ENCODE data around the gene U2SURP. TPM values are rescaled to one million over a fixed set of nuclear protein-coding genes. Genes with fewer than 3 reads are reported as not detected.

Gene U2SURP
- total and polyA plus RNA-seq, 7 experiments from 2014 or later, result 99.9 to 172 (median 142) TPM

- Histone ChIP-seq H3K27me3 (ENCODE audit: control insufficient read depth in 2 of 2, insufficient read depth in 2 of 2, low read length in 2 of 2) (no peaks in the 10 kb centered on the region), H3K36me3 (ENCODE audit: control insufficient read depth in 2 of 3, insufficient read depth in 3 of 3, low read length in 3 of 3) (peaks cover 0 to 6% (median 0%) of the 10 kb centered on the region in 3 experiments), H3K4me3 (ENCODE audit: low read length) (peak overlapping the region; percentile 96), H3K27ac (ENCODE audit: low read depth, low read length) (peak overlapping the region; percentile 95), H3K9me3 (ENCODE audit: control insufficient read depth in 2 of 3, low read length in 3 of 3) (no peaks in the 10 kb centered on the region), H3K4me1 (ENCODE audit: control insufficient read depth in 2 of 2, insufficient read depth in 2 of 2, low read length in 2 of 2) (peaks cover 13 to 20% of the 10 kb centered on the region in 2 donors)
- peak overlapping the region; percentile 91 to 100 (median 98) for H3K4me3 Mint-ChIP-seq
- ATAC-seq (no peak), DNase-seq (peak in 4 of 9 donors; percentile 7 to 19 (median 8))
- H3K36me3 Mint-ChIP-seq, result peaks cover 0 to 10% (median 0%) of the 10 kb centered on the region in 5 donors
- H3K9me3 Mint-ChIP-seq, result no peaks in the 10 kb centered on the region
- CTCF ChIA-PET, result interaction anchor here (0.7 to 1.1 kb wide), 3 partner anchors 272 to 963 kb away, joined by 3 to 4 read pairs (median 3); no protein-coding TSS in a partner anchor
- POLR2A ChIA-PET, result interaction anchor here (0.7 to 2.8 kb wide), 13 partner anchors 8 to 974 kb away, joined by 3 to 36 read pairs (median 6); partner anchors contain the start of genes ATR, CHST2, DIPK2A and PLS1
- intact Hi-C loops (cut with micrococcal nuclease), result loop anchor here (1.0 to 5.0 kb wide), 6 partner anchors 9 to 1125 kb away; partner anchors contain the start of genes ATP1B3 (in 1 of the 2) and TFDP2 (in 1 of the 2)
- peak overlapping the region; percentile 96 to 100 (median 99) for H3K27ac Mint-ChIP-seq
- H3K4me1 Mint-ChIP-seq, result peaks cover 37 to 69% (median 59%) of the 10 kb centered on the region in 7 donors
- H3K27me3 Mint-ChIP-seq, result peaks cover 0 to 5% (median 0%) of the 10 kb centered on the region in 5 donors
Measured at GRCh38 chr3:143002083-143002712, 828 bp downstream of the U2SURP start.

DNA sequence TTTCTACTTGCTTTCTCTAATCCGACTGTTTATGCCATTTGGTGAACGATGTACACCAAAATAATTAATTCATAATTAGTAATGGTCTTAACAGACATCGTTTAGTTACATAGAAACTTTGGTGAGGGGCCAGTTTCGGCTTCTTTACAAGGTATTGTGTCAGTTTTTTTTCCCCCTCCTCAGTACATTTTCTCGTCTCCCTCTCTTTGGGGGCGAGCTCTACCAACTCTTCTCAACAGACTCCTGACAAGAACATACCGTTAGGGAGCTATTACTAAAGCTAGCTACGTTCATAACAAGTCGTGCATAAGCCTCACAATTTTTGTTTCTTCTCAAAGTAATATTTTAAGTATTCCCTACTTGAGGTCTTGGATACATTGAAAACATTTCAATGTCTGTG, 1.4 kb downstream of the U2SURP start:
- Mint-ChIP-seq H3K4me3 (peak overlapping the region; percentile 91 to 100 (median 98)), H3K27ac (peak overlapping the region; percentile 90 to 100 (median 98)), H3K4me1 (peaks cover 41 to 75% (median 65%) of the 10 kb centered on the region in 7 donors), H3K27me3 (peaks cover 0 to 5% (median 0%) of the 10 kb centered on the region in 5 donors), H3K9me3 (no peaks in the 10 kb centered on the region), H3K36me3 (peaks cover 0 to 10% (median 0%) of the 10 kb centered on the region in 5 donors)
- Histone ChIP-seq H3K9me3 (ENCODE audit: control insufficient read depth in 2 of 3, low read length in 3 of 3) (no peaks in the 10 kb centered on the region), H3K36me3 (ENCODE audit: control insufficient read depth in 2 of 3, insufficient read depth in 3 of 3, low read length in 3 of 3) (peaks cover 0 to 6% (median 0%) of the 10 kb centered on the region in 3 experiments), H3K4me1 (ENCODE audit: control insufficient read depth in 2 of 2, insufficient read depth in 2 of 2, low read length in 2 of 2) (peaks cover 16 to 20% of the 10 kb centered on the region in 2 donors), H3K27me3 (ENCODE audit: control insufficient read depth in 2 of 2, insufficient read depth in 2 of 2, low read length in 2 of 2) (no peaks in the 10 kb centered on the region), H3K27ac (ENCODE audit: low read depth, low read length) (peak overlapping the region; percentile 95), H3K4me3 (ENCODE audit: low read length) (peak overlapping the region; percentile 96)
- CTCF ChIA-PET, result interaction anchor here (1.1 kb wide), 1 partner anchor 750 kb away, joined by 4 read pairs; no protein-coding TSS in a partner anchor
- no peak for DNase-seq
- ATAC-seq, result no peak
- POLR2A ChIA-PET, result interaction anchor here (0.7 to 2.8 kb wide), 7 partner anchors 9 to 970 kb away, joined by 3 to 36 read pairs (median 7); partner anchors contain the start of genes ATR, DIPK2A, PLS1 and XRN1
- intact Hi-C loops (cut with micrococcal nuclease), result loop anchor here (1.0 to 5.0 kb wide), 6 partner anchors 9 to 1125 kb away; partner anchors contain the start of genes ATP1B3 (in 1 of the 2) and TFDP2 (in 1 of the 2)

DNA sequence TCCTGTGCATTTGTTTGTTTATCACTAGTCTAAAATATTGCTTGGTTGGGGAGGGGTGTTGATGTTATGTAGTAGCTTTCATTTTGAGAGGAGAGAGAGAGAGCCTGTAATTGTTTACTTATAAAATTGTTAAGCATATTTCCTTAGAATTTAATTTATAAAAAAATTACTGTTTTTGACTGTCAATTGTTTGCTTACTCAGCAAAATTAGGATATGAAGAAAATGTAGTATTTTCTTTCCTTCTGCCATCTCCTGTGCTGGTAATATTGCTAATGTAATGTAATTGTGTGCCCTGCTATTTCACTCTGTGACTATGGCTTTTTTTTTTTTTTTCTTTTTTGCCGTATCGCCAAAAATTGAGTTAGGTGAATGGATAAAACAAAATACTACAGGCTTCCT, 3.5 kb downstream of the U2SURP start:
- no peaks in the 10 kb centered on the region for H3K9me3 ChIP-seq (ENCODE audit: control insufficient read depth in 2 of 3, low read length in 3 of 3)
- H3K9me3 Mint-ChIP-seq, result no peaks in the 10 kb centered on the region
- H3K36me3 Mint-ChIP-seq, result peaks cover 0 to 9% (median 0%) of the 10 kb centered on the region in 5 donors
- H3K27ac Mint-ChIP-seq, result no peak overlapping the region
- intact Hi-C loops (cut with micrococcal nuclease), result loop anchor here (1.0 to 5.0 kb wide), 6 partner anchors 8 to 1128 kb away; partner anchors contain the start of genes ATP1B3 (in 1 of the 2) and TFDP2 (in 1 of the 2)
- H3K4me1 Mint-ChIP-seq, result peaks cover 55 to 90% (median 78%) of the 10 kb centered on the region in 7 donors
- peaks cover 0 to 6% (median 0%) of the 10 kb centered on the region in 3 experiments for H3K36me3 ChIP-seq (ENCODE audit: control insufficient read depth in 2 of 3, insufficient read depth in 3 of 3, low read length in 3 of 3)
- no peaks in the 10 kb centered on the region for H3K27me3 Mint-ChIP-seq
- no peaks in the 10 kb centered on the region for H3K27me3 ChIP-seq (ENCODE audit: control insufficient read depth in 2 of 2, insufficient read depth in 2 of 2, low read length in 2 of 2)
- DNase-seq (no peak), ATAC-seq (no peak)
- ChIA-PET POLR2A (interaction anchor here (0.7 kb wide), 1 partner anchor 546 kb away, joined by 3 read pairs; no protein-coding TSS in a partner anchor), CTCF (no interaction called here)
- peak overlapping the region in 9 of 10 donors; percentile 2 to 56 (median 41) for H3K4me3 Mint-ChIP-seq
- no peak overlapping the region for H3K4me3 ChIP-seq (ENCODE audit: low read length)
- peaks cover 20 to 22% of the 10 kb centered on the region in 2 donors for H3K4me1 ChIP-seq (ENCODE audit: control insufficient read depth in 2 of 2, insufficient read depth in 2 of 2, low read length in 2 of 2)
- H3K27ac ChIP-seq (ENCODE audit: low read depth, low read length), result no peak overlapping the region

GRCh38 chr3:143010024-143010423, 8.7 kb downstream of the U2SURP start:
- H3K4me1 Mint-ChIP-seq, result peaks cover 44 to 85% (median 79%) of the 10 kb centered on the region in 7 donors
- Histone ChIP-seq H3K9me3 (ENCODE audit: control insufficient read depth in 2 of 3, low read length in 3 of 3) (no peaks in the 10 kb centered on the region), H3K4me1 (ENCODE audit: control insufficient read depth in 2 of 2, insufficient read depth in 2 of 2, low read length in 2 of 2) (peaks cover 3 to 9% of the 10 kb centered on the region in 2 donors), H3K27me3 (ENCODE audit: control insufficient read depth in 2 of 2, insufficient read depth in 2 of 2, low read length in 2 of 2) (no peaks in the 10 kb centered on the region), H3K27ac (ENCODE audit: low read depth, low read length) (no peak overlapping the region), H3K36me3 (ENCODE audit: control insufficient read depth in 2 of 3, insufficient read depth in 3 of 3, low read length in 3 of 3) (peaks cover 4 to 16% (median 5%) of the 10 kb centered on the region in 3 experiments), H3K4me3 (ENCODE audit: low read length) (no peak overlapping the region)
- intact Hi-C loops (cut with micrococcal nuclease), result loop anchor here in 1 of 2 donors (2.0 kb wide), 1 partner anchor 17 kb away; no protein-coding TSS in a partner anchor
- H3K27ac Mint-ChIP-seq, result no peak overlapping the region
- ChIA-PET CTCF (no interaction called here), POLR2A (interaction anchor here (1.3 kb wide), 1 partner anchor 8 kb away, joined by 5 read pairs; the partner anchor contains the start of gene U2SURP)
- peak overlapping the region in 4 of 10 donors; percentile 1 to 69 (median 16) for H3K4me3 Mint-ChIP-seq
- H3K27me3 Mint-ChIP-seq, result no peaks in the 10 kb centered on the region
- no peaks in the 10 kb centered on the region for H3K9me3 Mint-ChIP-seq
- ATAC-seq (no peak), DNase-seq (no peak)
- H3K36me3 Mint-ChIP-seq, result peaks cover 0 to 13% (median 7%) of the 10 kb centered on the region in 5 donors

- peak overlapping the region in 2 of 9 donors; percentile 3 to 78 for H3K27ac Mint-ChIP-seq
- ATAC-seq, result no peak
- no peaks in the 10 kb centered on the region for H3K9me3 Mint-ChIP-seq
- Histone ChIP-seq H3K27me3 (ENCODE audit: control insufficient read depth in 2 of 2, insufficient read depth in 2 of 2, low read length in 2 of 2) (no peaks in the 10 kb centered on the region), H3K36me3 (ENCODE audit: control insufficient read depth in 2 of 3, insufficient read depth in 3 of 3, low read length in 3 of 3) (peaks cover 5 to 16% (median 5%) of the 10 kb centered on the region in 3 experiments), H3K9me3 (ENCODE audit: control insufficient read depth in 2 of 3, low read length in 3 of 3) (no peaks in the 10 kb centered on the region), H3K4me1 (ENCODE audit: control insufficient read depth in 2 of 2, insufficient read depth in 2 of 2, low read length in 2 of 2) (peaks cover 0 to 9% of the 10 kb centered on the region in 2 donors), H3K4me3 (ENCODE audit: low read length) (no peak overlapping the region), H3K27ac (ENCODE audit: low read depth, low read length) (no peak overlapping the region)
- ChIA-PET CTCF (no interaction called here), POLR2A (interaction anchor here (2.3 kb wide), 1 partner anchor 10 kb away, joined by 8 read pairs; the partner anchor contains the start of gene U2SURP)
- DNase-seq, result no peak
- no peaks in the 10 kb centered on the region for H3K27me3 Mint-ChIP-seq
- H3K4me1 Mint-ChIP-seq, result peaks cover 34 to 71% (median 62%) of the 10 kb centered on the region in 7 donors
- H3K4me3 Mint-ChIP-seq, result peak overlapping the region in 1 of 10 donors; percentile 52
- peaks cover 0 to 13% (median 9%) of the 10 kb centered on the region in 5 donors for H3K36me3 Mint-ChIP-seq
- intact Hi-C loops (cut with micrococcal nuclease), result loop anchor here in 1 of 2 donors (1.0 to 2.0 kb wide), 2 partner anchors 9 to 15 kb away; no protein-coding TSS in a partner anchor
Measured at GRCh38 chr3:143011705-143012104, 10.3 kb downstream of the U2SURP start.

GRCh38 chr3:143014921-143015320, 13.6 kb downstream of the U2SURP start:
- ChIA-PET CTCF (no interaction called here), POLR2A (no interaction called here)
- no peak for DNase-seq
- no peaks in the 10 kb centered on the region for H3K27me3 Mint-ChIP-seq
- no peak for ATAC-seq
- Histone ChIP-seq H3K9me3 (ENCODE audit: control insufficient read depth in 2 of 3, low read length in 3 of 3) (no peaks in the 10 kb centered on the region), H3K4me1 (ENCODE audit: control insufficient read depth in 2 of 2, insufficient read depth in 2 of 2, low read length in 2 of 2) (no peaks in the 10 kb centered on the region), H3K36me3 (ENCODE audit: control insufficient read depth in 2 of 3, insufficient read depth in 3 of 3, low read length in 3 of 3) (peaks cover 9 to 40% (median 13%) of the 10 kb centered on the region in 3 experiments), H3K27ac (ENCODE audit: low read depth, low read length) (no peak overlapping the region), H3K4me3 (ENCODE audit: low read length) (no peak overlapping the region), H3K27me3 (ENCODE audit: control insufficient read depth in 2 of 2, insufficient read depth in 2 of 2, low read length in 2 of 2) (no peaks in the 10 kb centered on the region)
- intact Hi-C loops (cut with micrococcal nuclease), result no loop called here
- no peak overlapping the region for H3K4me3 Mint-ChIP-seq
- no peaks in the 10 kb centered on the region for H3K9me3 Mint-ChIP-seq
- H3K36me3 Mint-ChIP-seq, result peaks cover 0 to 35% (median 27%) of the 10 kb centered on the region in 5 donors
- H3K27ac Mint-ChIP-seq, result no peak overlapping the region
- peaks cover 13 to 45% (median 34%) of the 10 kb centered on the region in 7 donors for H3K4me1 Mint-ChIP-seq

All from naive thymus-derived CD4-positive, alpha-beta T cell (primary cell).